NB4 (cell line): Measurements from ENCODE around the gene KLHL3.

ENCODE experiments used
- CTCF ChIP-seq: IDR thresholded peaks from one replicate; pipeline ENCODE4 v1.5.1; 2012; ENCODE audit warnings: low read depth, low read length
- MYC ChIP-seq: IDR thresholded peaks from 2 replicates; pipeline ENCODE4 v1.6.1; 2011; ENCODE audit warnings: low read depth, low read length
- POLR2A ChIP-seq: IDR thresholded peaks from 2 replicates; pipeline ENCODE4 v1.6.1; 2011; ENCODE audit warnings: mild to moderate bottlenecking; ENCODE audit not compliant: insufficient read length; ENCODE audit errors: extremely low read depth

DNA sequence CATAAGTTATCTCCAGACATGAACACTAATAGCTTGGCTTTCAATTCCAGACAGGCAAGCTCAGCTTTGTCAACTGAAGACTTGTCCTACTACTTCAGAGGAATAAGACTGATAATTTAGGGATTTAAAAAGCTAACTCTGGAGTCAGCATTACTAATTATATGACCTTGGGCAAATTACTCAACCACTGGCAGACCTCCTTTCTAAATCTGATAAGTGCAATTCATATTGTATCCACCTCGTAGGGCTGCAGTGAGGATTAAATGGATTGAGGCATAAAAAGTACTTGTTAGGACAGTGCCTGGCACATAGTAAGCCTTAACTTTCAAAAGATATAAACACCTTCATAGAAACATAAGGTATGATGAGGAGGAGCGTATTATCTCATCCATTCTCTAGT lies 104.4 kb downstream of the KLHL3 start:
- no peak for TF ChIP-seq POLR2A
- no peak for TF ChIP-seq CTCF
- TF ChIP-seq MYC = no peak
